Measurements from ENCODE around the gene NUCKS1.

- no peak for TF ChIP-seq POLR2A (IDR thresholded peaks at IDR 0.05)
- TF ChIP-seq CTCF (IDR thresholded peaks at IDR 0.05) = no peak
These were observed 43.1 kb upstream of the NUCKS1 start for GRCh38 chr1:205792961-205793673.

Measured in esophagus squamous epithelium (tissue), 4 donors.